ENCODE results near the gene ZGRF1.
"Not testable (repeated sequence)": the region's sequence is repeated elsewhere in the genome, so short reads cannot be mapped to it uniquely, and the experiment has no call there.

The ZGRF1 gene

DNA sequence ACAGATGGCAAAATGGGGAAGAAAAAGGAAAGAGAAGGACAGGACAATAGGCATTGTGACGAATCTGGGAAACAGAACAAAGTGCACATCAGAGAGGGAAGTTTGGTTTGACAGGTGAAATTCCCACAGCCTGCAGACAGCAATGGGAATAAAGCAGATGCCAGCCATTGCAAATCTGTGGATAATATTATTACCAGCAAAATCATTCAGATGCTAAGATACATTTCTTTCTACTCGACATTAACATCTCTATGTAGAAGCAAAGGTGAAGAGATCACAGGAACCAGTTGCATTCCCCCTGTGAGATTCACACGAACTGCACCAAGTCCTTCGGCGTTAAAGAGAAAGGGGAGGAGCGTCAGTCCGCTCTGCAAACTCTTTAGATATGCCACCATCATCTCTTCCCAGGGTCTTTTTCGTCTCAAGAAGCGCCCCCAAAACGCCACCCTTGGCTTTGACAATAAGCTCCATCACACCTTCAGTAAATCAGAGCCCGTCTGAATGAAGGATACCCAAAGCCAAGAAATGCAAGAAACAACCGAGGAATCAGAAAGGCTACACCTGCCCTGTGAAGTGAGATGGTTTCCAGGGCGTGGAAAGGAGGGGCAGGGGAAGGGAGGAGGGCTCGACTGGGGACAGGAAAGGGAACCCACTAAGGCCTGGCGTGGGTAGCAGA is 122.6 kb downstream of the ZGRF1 start:
- no peak for DNase-seq

DNA sequence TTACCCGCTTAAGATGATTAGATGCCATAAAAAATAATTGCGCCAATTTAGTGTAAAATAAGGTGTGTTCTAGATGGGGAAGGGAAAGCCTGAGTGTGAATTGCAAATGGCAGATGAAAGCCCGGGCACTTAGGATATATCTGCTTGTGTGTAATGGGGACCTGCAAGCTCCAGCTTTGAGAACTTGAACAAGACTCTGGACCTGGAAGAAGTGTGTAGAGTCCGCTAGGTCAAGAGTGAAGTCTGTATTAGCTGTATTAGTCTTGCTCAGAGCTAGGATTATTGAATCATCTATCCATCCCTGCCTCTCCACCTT is 124.9 kb downstream of the ZGRF1 start:
- no peak for DNase-seq

DNA sequence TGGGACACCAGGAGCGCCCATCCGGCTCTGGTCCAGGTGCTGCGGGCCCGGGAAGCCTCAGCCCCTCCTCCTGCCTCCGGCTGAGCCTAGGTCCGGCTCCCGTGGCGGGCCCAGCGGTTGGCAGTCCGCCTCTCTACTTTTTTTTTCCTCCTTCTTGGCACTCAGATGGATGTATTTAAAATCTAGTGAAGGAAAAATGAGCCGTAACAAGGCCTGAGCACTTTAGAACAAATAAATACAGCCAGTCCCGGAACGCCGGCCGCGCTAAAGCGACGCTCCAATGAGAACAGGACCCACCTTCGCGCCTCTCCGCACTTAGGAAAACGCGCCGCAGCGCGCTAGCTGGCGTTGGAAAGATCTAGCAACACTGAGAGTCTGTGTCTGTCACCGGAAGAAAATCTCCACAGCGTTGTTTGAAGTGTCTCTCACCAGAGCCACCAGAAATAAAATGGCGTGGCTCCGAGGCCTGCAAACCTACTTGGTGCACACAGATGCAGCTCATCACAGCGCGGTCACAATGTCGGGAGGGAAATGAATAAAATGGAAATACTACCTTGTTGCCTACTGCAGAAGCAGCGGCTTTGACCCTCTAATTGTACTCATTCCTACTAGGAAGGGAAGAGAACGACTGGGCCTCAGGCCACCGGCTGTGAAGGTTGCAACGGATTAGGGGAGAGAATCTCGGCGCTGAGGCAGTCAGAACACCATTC is 125.5 kb downstream of the ZGRF1 start:
- DNase-seq = no peak

DNA sequence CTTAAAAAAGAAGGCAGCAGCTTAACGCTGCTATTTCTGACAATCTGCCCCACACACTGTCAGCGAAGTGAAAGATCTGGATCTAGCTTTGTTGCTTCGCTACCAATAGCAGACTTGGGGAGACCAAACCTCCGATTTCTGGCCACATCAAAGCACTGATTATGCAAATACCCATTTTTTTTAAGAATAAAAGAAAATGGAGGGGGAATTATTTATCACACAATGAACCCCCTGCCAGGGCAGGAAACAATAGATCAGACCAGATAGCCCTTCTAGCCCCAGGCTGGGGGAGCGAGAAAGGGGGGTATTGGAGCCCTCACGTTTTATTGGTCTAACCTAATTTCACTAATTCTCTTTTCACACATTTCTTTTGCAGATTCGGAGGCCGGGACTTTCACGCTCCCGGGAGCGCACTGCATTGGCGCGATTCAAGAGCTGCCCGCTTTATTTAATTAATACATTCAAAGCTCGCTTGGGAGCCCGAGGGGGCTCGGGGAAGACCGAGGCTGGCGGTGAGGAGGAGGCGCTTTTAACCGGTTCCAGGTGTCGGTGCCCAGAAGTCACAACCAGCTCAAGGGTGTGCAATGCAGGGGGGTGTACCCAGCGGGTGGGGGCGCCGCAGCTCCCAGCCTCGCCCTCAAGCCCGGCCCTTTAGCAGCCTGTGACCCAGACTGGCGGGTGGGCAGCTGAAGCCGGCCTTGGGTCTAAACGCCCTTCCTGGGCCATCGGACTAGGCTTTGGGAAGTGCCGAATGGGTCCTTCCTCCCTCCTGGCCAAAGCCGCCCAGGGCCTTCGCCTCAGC is 126.2 kb downstream of the ZGRF1 start:
- DNase-seq = no peak

DNA sequence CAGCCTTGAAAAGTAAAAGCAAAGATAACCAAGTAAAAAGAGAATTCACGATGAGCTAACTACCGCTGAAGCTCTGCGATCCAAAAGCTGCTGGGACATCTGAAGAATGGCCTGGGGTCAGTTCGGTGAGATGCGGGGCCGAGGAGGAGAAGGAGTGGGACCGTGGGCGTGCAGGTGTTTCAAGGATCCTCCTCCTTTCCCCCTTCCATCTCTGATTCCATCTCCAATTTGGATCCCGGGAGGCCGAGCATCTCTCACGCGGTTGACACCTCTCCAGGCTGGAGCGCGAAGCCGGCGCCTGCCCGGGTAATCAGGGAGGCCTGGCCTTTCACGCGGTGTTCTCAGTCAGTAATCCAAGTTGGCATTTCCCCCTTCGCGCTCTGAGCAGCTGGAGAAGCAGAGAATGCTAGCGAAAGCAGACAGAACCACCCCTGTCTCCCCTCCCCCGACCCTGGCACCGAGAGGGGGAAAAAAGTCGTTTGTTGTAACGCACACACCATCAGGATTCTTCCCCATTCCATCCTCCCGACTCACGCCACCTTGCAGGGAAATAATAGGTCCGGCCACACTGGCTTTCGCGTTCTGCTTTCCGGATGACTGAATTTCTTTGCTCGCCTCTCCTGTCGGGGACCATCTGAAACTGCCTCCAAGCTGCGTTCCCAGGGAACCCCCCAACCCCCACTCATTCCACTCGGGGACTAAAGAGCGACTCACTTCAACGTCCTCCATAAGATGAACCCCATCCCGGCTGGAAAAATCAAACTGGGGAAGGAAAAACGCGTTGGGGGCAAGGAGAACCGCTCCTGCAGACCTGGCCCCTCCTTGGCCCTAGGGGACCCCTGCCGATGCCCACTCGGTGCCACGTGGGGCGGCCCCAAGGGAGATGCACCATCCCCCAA is 127.2 kb downstream of the ZGRF1 start:
- no peak for DNase-seq

DNA sequence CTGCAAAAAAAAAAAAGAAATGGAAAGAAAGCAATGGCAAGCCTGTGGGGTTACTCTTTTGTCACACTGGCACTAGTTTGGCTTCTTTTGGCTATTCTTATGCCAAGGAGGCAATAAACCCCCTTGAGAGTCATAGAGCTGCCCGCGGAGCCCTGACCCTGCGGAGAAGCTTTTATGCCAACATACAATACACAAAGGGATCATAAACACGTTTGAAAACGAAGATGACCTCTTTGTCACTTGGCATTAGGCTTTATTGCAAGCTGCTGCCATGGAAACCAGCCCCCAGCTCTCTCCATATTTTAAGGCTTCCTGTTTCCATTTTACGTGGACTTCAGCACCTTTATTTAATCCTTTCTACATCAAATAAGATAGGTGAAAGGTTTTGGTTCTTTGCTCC is 128.4 kb downstream of the ZGRF1 start:
- DNase-seq = no peak

DNA sequence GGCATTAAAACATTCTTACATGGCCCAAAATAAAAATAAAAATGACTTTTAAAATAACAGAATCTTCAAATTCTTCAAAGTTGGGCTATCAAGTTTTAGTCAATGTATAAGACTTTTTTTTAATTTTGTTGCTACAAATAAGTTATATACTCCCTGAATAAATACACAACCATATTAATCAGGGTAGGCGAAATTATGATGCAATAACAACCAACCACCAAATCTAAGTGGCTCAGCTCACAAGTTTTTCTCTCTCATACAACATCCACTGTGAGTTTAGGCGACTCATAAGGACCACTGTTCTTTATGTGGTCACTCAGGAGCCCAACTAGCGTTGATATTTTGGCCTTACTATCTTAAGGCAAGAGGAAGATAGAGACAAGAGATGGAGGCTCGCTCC is 131.9 kb downstream of the ZGRF1 start:
- DNase-seq = no peak

DNA sequence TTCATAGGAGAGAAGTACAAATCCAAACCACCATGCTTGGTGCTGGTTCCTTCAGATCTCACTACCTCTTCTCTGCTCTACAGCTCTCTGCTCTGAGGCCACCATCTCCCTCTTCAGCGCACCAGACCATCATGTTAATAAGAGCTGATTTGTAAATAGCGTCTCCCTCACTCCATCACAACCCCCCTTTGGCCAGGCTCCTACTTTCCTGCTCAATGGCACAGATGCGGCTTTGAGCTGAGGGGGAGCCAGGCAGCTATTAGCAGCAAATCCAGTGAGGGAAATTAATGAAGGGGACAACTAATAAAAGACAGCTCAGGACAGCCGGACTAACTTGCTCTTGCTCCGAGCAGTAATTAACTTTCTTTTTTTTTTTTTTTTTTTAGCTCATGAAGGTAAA is 133.8 kb downstream of the ZGRF1 start:
- DNase-seq = no peak

DNA sequence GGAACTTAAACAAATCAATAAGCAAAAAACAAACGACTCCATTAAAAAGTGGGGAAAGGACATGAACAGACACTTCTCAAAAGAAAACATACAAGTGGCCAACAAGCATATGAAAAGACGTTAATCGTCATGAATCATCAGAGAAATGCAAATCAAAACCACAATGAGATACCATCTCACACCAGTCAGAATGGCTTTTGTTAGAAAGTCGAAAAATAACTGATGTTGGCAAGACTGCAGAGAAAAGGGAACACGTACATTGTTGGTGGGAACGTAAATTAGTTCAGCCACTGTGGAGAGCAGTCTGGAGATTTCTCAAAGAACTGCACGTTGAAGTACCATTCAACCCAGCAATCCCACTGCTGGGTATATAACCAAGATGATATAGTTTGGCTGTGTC is 144.4 kb downstream of the ZGRF1 start:
- DNase-seq = no peak

DNA sequence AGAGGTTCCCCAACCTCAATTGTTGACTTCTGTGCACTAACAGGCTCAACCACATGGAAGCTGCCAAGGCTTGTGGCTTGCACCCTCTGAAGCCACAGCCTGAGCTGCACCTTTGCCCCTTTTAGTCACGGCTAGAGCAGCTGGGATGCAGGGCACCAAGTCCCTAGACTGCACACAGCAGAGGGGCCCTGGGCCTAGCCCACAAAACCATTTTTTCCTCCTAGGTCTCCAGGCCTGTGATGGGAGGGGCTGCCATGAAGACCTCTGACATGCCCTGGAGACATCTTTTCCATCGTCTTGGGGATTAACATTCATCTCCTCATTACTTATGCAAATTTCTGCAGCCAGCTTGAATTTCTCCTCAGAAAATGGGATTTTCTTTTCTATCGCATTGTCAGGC is 145.9 kb downstream of the ZGRF1 start:
- not testable (repeated sequence) for DNase-seq
